H9 (cell line): ENCODE results near the gene PIAS2. TPM values are rescaled to one million over a fixed set of nuclear protein-coding genes. Genes with fewer than 3 reads are reported as not detected.

Experiments
- DNase-seq: peaks from one replicate; pipeline ENCODE4 v3.0.0-alpha.2; 2017
- H2AFZ ChIP-seq: one replicate; pipeline ENCODE4 v1.6.1; 2013; ENCODE audit warnings: mild to moderate bottlenecking, low read length, control low read depth, moderate library complexity
- H2AK5ac ChIP-seq: 2 replicates; pipeline ENCODE4 v1.6.1; 2013; ENCODE audit warnings: low read length, control low read depth, mixed read lengths; ENCODE audit not compliant: insufficient read length
- H2BK120ac ChIP-seq: one replicate; pipeline ENCODE4 v1.6.1; 2013; ENCODE audit warnings: low read depth, mild to moderate bottlenecking, low read length, control low read depth, inconsistent platforms; ENCODE audit not compliant: poor library complexity, severe bottlenecking
- H2BK12ac ChIP-seq: 2 replicates; pipeline ENCODE4 v1.6.1; 2013; ENCODE audit warnings: low read length, control low read depth, mixed read lengths, low read depth; ENCODE audit not compliant: insufficient read length
- H2BK15ac ChIP-seq: 2 replicates; pipeline ENCODE4 v1.6.1; 2013; ENCODE audit warnings: low read depth, low read length, control low read depth
- H2BK20ac ChIP-seq: one replicate; pipeline ENCODE4 v1.6.1; 2013; ENCODE audit warnings: low read depth, mild to moderate bottlenecking, low read length, control low read depth, inconsistent platforms; ENCODE audit not compliant: poor library complexity, severe bottlenecking
- H2BK5ac ChIP-seq: 2 replicates; pipeline ENCODE4 v1.6.1; 2013; ENCODE audit warnings: low read length, control low read depth, mixed read lengths; ENCODE audit not compliant: insufficient read length
- H3K14ac ChIP-seq: 2 replicates; pipeline ENCODE4 v1.6.1; 2013; ENCODE audit warnings: low read length, control low read depth; ENCODE audit not compliant: insufficient read depth
- H3K18ac ChIP-seq: 2 replicates; pipeline ENCODE4 v1.6.1; 2013; ENCODE audit warnings: low read depth, mild to moderate bottlenecking, mixed read lengths, low read length, control low read depth; ENCODE audit not compliant: insufficient read length
- H3K23ac ChIP-seq: 2 replicates; pipeline ENCODE4 v1.6.1; 2013; ENCODE audit warnings: low read length, control low read depth, mixed read lengths, low read depth; ENCODE audit not compliant: insufficient read length
- H3K23me2 ChIP-seq: 2 replicates; pipeline ENCODE4 v1.6.1; 2013; ENCODE audit warnings: low read depth, mild to moderate bottlenecking, mixed read lengths, low read length, control low read depth; ENCODE audit not compliant: insufficient read length, poor library complexity, severe bottlenecking
- H3K27ac ChIP-seq: 2 replicates; pipeline ENCODE4 v1.5.1; 2013; ENCODE audit warnings: low read length, control low read depth, mixed read lengths, low read depth; ENCODE audit not compliant: insufficient read length
- H3K27me3 ChIP-seq: 2 replicates; pipeline ENCODE4 v1.6.1; 2013; ENCODE audit warnings: low read length, control low read depth, inconsistent platforms; ENCODE audit not compliant: insufficient read depth
- H3K4ac ChIP-seq: 2 replicates; pipeline ENCODE4 v1.6.1; 2013; ENCODE audit warnings: low read depth, mild to moderate bottlenecking, control low read depth, inconsistent platforms, low read length, moderate library complexity
- H3K4me1 ChIP-seq: 2 replicates; pipeline ENCODE4 v1.6.1; 2013; ENCODE audit warnings: low read length, control low read depth, inconsistent platforms; ENCODE audit not compliant: insufficient read depth
- H3K4me2 ChIP-seq: 2 replicates; pipeline ENCODE4 v1.6.1; 2013; ENCODE audit warnings: low read length, control low read depth, mixed read lengths; ENCODE audit not compliant: insufficient read length, insufficient read depth
- H3K56ac ChIP-seq: 2 replicates; pipeline ENCODE4 v1.6.1; 2013; ENCODE audit warnings: low read depth, mild to moderate bottlenecking, mixed read lengths, low read length, control low read depth; ENCODE audit not compliant: insufficient read length
- H3K79me1 ChIP-seq: 2 replicates; pipeline ENCODE4 v1.6.1; 2013; ENCODE audit warnings: low read depth, mild to moderate bottlenecking, moderate library complexity, low read length, control low read depth, inconsistent platforms; ENCODE audit not compliant: insufficient read depth, poor library complexity, severe bottlenecking
- H3K79me2 ChIP-seq: 2 replicates; pipeline ENCODE4 v1.6.1; 2013; ENCODE audit warnings: low read length, control low read depth, inconsistent platforms; ENCODE audit not compliant: insufficient read depth
- H3K9ac ChIP-seq: 2 replicates; pipeline ENCODE4 v1.6.1; 2013; ENCODE audit warnings: low read length, control low read depth, mixed read lengths; ENCODE audit not compliant: insufficient read length; ENCODE audit errors: extremely low read depth
- H3K9me3 ChIP-seq: one replicate; pipeline ENCODE4 v1.6.1; 2013; ENCODE audit warnings: low read depth, low read length, inconsistent platforms; ENCODE audit not compliant: control insufficient read depth
- H3T11ph ChIP-seq: one replicate; pipeline ENCODE4 v1.6.1; 2013; ENCODE audit warnings: mild to moderate bottlenecking, low read length, control low read depth, inconsistent platforms
- H4K20me1 ChIP-seq: one replicate; pipeline ENCODE4 v1.6.1; 2013; ENCODE audit not compliant: control insufficient read depth, insufficient read length, insufficient read depth
- H4K5ac ChIP-seq: 2 replicates; pipeline ENCODE4 v1.6.1; 2013; ENCODE audit warnings: low read depth, mild to moderate bottlenecking, mixed read lengths, low read length, control low read depth; ENCODE audit not compliant: insufficient read length
- H4K8ac ChIP-seq: replicated peaks from 2 replicates; pipeline ENCODE4 v1.6.1; 2013; ENCODE audit warnings: low read length, control low read depth, mixed read lengths, low read depth; ENCODE audit not compliant: insufficient read length
- H4K91ac ChIP-seq: 2 replicates; pipeline ENCODE4 v1.6.1; 2013; ENCODE audit warnings: low read depth, mild to moderate bottlenecking, moderate library complexity, mixed read lengths, low read length, control low read depth; ENCODE audit not compliant: insufficient read length
- H3K27ac Mint-ChIP-seq, 3 experiments: 2 replicates in 2 of 3; 3 replicates in 1 of 3; pipeline ENCODE4 v1.8.0; 2020 to 2021; ENCODE audit warnings: mixed read lengths in 3 of 3, mild to moderate bottlenecking in 1 of 3, moderate library complexity in 1 of 3
- H3K27me3 Mint-ChIP-seq: 2 replicates; pipeline ENCODE4 v1.8.0; 2021; ENCODE audit warnings: low read depth, mild to moderate bottlenecking, moderate library complexity, mixed read lengths
- H3K36me3 Mint-ChIP-seq, 3 experiments: 2 replicates in 2 of 3; 3 replicates in 1 of 3; pipeline ENCODE4 v1.8.0; 2020 to 2021; ENCODE audit warnings: low read depth in 3 of 3, mixed read lengths in 3 of 3; ENCODE audit not compliant: insufficient read depth in 1 of 3
- H3K4me1 Mint-ChIP-seq, 2 experiments: 2 replicates each; pipeline ENCODE4 v1.8.0; 2020; ENCODE audit warnings: mixed read lengths in 2 of 2
- H3K4me3 Mint-ChIP-seq, 2 experiments: 2 replicates in 1 of 2; 3 replicates in 1 of 2; pipeline ENCODE4 v1.8.0; 2020 to 2021; ENCODE audit warnings: mild to moderate bottlenecking in 2 of 2, mixed read lengths in 2 of 2, moderate library complexity in 1 of 2
- H3K9me3 Mint-ChIP-seq, 2 experiments: 2 replicates in 1 of 2; 3 replicates in 1 of 2; pipeline ENCODE4 v1.8.0; 2020; ENCODE audit warnings: mild to moderate bottlenecking in 2 of 2, mixed read lengths in 2 of 2, moderate library complexity in 1 of 2
- WGBS: extraction: QIAGEN DNeasy Blood & Tissue Kit; methylation state at CpG from one replicate; pipeline ENCODE4 v1.1.7; 2013; ENCODE audit warnings: missing lambda C conversion rate, low lambda C conversion rate, mixed read lengths; ENCODE audit not compliant: insufficient read length; ENCODE audit errors: extremely low coverage; 5-methylcytosine and 5-hydroxymethylcytosine counted together
- total RNA-seq: library from RNA; stranded (reverse); gene quantifications from 2 replicates; pipeline ENCODE4 v1.2.1, GENCODE V29; 2021
- TF ChIP-seq, protein P1 (sequence below): fragments of 200-600 bp; sonication (generic); conservative IDR thresholded peaks from 3 replicates; pipeline ENCODE4 v1.8.0; 2021; ENCODE audit warnings: antibody characterized with exemption, mild to moderate bottlenecking

PIAS2 gene
- total RNA-seq, 1 experiment from 2014 or later: 58.4 TPM

DNA sequence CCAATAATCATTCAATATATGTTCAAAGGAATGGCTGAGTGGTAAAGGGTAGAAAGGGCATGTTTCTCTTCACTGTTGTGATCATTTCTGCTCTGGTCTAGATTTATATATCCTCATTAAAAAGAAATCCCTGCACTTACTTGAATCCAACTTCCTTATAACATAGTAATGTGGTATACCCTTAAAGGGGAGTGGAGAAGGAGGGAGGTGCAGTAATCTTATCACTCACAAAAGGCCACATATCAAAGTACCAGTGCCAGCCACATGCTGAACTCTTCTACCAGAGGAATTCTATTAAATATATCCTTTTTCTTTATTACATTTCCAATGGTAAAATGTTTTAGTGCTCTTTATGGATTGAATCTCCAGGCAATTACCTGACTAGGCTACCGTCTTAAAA is 3.3 kb upstream of the PIAS2 start:
- H4K91ac ChIP-seq: no peak overlapping the region
- peaks cover 0 to 4% (median 2%) of the 10 kb centered on the region in 3 experiments; a peak in 2 of 7 replicates for H3K36me3 Mint-ChIP-seq
- DNase-seq: no peak
- no peak overlapping the region for H3T11ph ChIP-seq
- H3K23ac ChIP-seq: no peak overlapping the region
- no peak overlapping the region for H2AFZ ChIP-seq
- H3K4me3 Mint-ChIP-seq: no peak overlapping the region
- H3K56ac ChIP-seq: no peak overlapping the region
- no peak overlapping the region for H3K14ac ChIP-seq
- no peak overlapping the region for H3K27ac Mint-ChIP-seq
- no peak overlapping the region for H3K4ac ChIP-seq
- H2BK20ac ChIP-seq: no peak overlapping the region
- no peak overlapping the region for H2BK12ac ChIP-seq
- H3K9ac ChIP-seq: no peak overlapping the region
- no peak overlapping the region for H4K5ac ChIP-seq
- WGBS: no CpG with 5 or more reads among the region's 1 CpG
- peaks cover 22% of the 10 kb centered on the region in 2 experiments for H3K4me1 Mint-ChIP-seq
- H3K27ac ChIP-seq: no peak overlapping the region
- no peak overlapping the region for H2BK15ac ChIP-seq
- no peaks in the 10 kb centered on the region for H3K4me1 ChIP-seq
- no peak overlapping the region for H3K4me2 ChIP-seq
- no peak overlapping the region for H2BK5ac ChIP-seq
- H3K27me3 ChIP-seq: no peaks in the 10 kb centered on the region
- H2BK120ac ChIP-seq: no peak overlapping the region
- H4K8ac ChIP-seq: no peak overlapping the region
- no peaks in the 10 kb centered on the region for H4K20me1 ChIP-seq
- no peaks in the 10 kb centered on the region for H3K9me3 ChIP-seq
- peaks cover 4% of the 10 kb centered on the region; the same call in 1 of the 2 replicates for H3K79me2 ChIP-seq
- peaks cover 9 to 14% of the 10 kb centered on the region in 2 experiments; a peak in 3 of 5 replicates for H3K9me3 Mint-ChIP-seq
- H3K18ac ChIP-seq: no peak overlapping the region
- H3K27me3 Mint-ChIP-seq: no peaks in the 10 kb centered on the region; the same call in none of the 2 replicates
- H3K79me1 ChIP-seq: no peaks in the 10 kb centered on the region
- peaks cover 11% of the 10 kb centered on the region for H3K23me2 ChIP-seq
- H2AK5ac ChIP-seq: no peak overlapping the region
- TF ChIP-seq, protein P1, sequence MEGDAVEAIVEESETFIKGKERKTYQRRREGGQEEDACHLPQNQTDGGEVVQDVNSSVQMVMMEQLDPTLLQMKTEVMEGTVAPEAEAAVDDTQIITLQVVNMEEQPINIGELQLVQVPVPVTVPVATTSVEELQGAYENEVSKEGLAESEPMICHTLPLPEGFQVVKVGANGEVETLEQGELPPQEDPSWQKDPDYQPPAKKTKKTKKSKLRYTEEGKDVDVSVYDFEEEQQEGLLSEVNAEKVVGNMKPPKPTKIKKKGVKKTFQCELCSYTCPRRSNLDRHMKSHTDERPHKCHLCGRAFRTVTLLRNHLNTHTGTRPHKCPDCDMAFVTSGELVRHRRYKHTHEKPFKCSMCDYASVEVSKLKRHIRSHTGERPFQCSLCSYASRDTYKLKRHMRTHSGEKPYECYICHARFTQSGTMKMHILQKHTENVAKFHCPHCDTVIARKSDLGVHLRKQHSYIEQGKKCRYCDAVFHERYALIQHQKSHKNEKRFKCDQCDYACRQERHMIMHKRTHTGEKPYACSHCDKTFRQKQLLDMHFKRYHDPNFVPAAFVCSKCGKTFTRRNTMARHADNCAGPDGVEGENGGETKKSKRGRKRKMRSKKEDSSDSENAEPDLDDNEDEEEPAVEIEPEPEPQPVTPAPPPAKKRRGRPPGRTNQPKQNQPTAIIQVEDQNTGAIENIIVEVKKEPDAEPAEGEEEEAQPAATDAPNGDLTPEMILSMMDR: no peak
